SK-N-SH (cell line): ENCODE measurements around the gene SPOCK1. TPM values are rescaled to one million over a fixed set of nuclear protein-coding genes. Genes with fewer than 3 reads are reported as not detected.

Experiments
- CTCF ChIA-PET: fragments of 300-600, 350-600 bp; formaldehyde crosslinking; extraction: SDS; loops from one replicate; lab custom pipeline; 2021; lab: Yijun Ruan, JAX
- POLR2A ChIA-PET: fragments of 350-600 bp; sonication (Branson Sonifier 250); formaldehyde crosslinking; extraction: SDS; loops from one replicate; lab custom pipeline; 2020; ENCODE audit warnings: antibody characterized with exemption, inconsistent platforms; lab: Yijun Ruan, JAX
- DNase-seq: peaks from one replicate; pipeline ENCODE4 v3.0.0; 2012
- H2AFZ ChIP-seq: fragments of 200-600 bp; sonication (generic); 2 replicates; pipeline ENCODE4 v1.8.1; 2016; ENCODE audit warnings: antibody characterized with exemption, mild to moderate bottlenecking, low read depth
- H3F3A ChIP-seq: fragments of 200-600 bp; sonication (generic); replicated peaks from 2 replicates; pipeline ENCODE3; 2016; ENCODE audit warnings: antibody characterized with exemption, mild to moderate bottlenecking; ENCODE audit not compliant: insufficient read depth
- H3K27ac ChIP-seq, 2 experiments: fragments of 200-500 bp in 1 of 2; fragments of 200-600 bp in 1 of 2; sonication (Bioruptor generic) in 1 of 2; sonication (generic), shearing (Covaris generic) in 1 of 2; 2 replicates each; pipeline versions ENCODE4 v1.5.1 to v1.6.1; 2014 to 2016; ENCODE audit warnings: low read depth in 2 of 2, inconsistent platforms in 1 of 2, low read length in 1 of 2, mild to moderate bottlenecking in 1 of 2, mixed read lengths in 1 of 2
- H3K27me3 ChIP-seq: fragments of 200-600 bp; sonication (generic), shearing (Covaris generic); 2 replicates; pipeline ENCODE4 v1.6.1; 2016; ENCODE audit warnings: mixed run types; ENCODE audit not compliant: insufficient read depth
- H3K36me3 ChIP-seq, 2 experiments: fragments of 200-500 bp in 1 of 2; fragments of 200-600 bp in 1 of 2; sonication (Bioruptor generic) in 1 of 2; sonication (generic) in 1 of 2; replicated peaks in 1 of 2; 2 replicates each; pipeline versions ENCODE3 to v1.5.1; 2014 to 2016; ENCODE audit warnings: low read length in 1 of 2, mild to moderate bottlenecking in 1 of 2; ENCODE audit not compliant: insufficient read depth in 2 of 2, control insufficient read depth in 1 of 2
- H3K4me1 ChIP-seq, 2 experiments: fragments of 200-500 bp in 1 of 2; fragments of 200-600 bp in 1 of 2; sonication (Bioruptor generic) in 1 of 2; sonication (generic), shearing (Covaris generic) in 1 of 2; 2 replicates each; pipeline versions ENCODE4 v1.5.1 to v1.6.1; 2014 to 2016; ENCODE audit warnings: low read depth in 1 of 2, low read length in 1 of 2, mixed run types in 1 of 2; ENCODE audit not compliant: insufficient read depth in 2 of 2, control insufficient read depth in 1 of 2
- H3K4me2 ChIP-seq: fragments of 200-600 bp; sonication (generic), shearing (Covaris generic); 2 replicates; pipeline ENCODE4 v1.6.1; 2017; ENCODE audit warnings: mixed run types
- H3K4me3 ChIP-seq, 2 experiments: fragments of 200-500 bp in 1 of 2; fragments of 200-600 bp in 1 of 2; sonication (Bioruptor generic) in 1 of 2; sonication (generic), shearing (Covaris generic) in 1 of 2; 2 replicates each; pipeline versions ENCODE4 v1.5.1 to v1.8.1; 2014 to 2016; ENCODE audit warnings: low read depth in 2 of 2, inconsistent platforms in 1 of 2, low read length in 1 of 2, mild to moderate bottlenecking in 1 of 2, mixed read lengths in 1 of 2, moderate library complexity in 1 of 2
- H3K79me2 ChIP-seq: fragments of 200-600 bp; sonication (generic); 2 replicates; pipeline ENCODE4 v1.8.1; 2017; ENCODE audit warnings: mild to moderate bottlenecking; ENCODE audit not compliant: insufficient read depth
- H3K9ac ChIP-seq: fragments of 200-600 bp; sonication (generic); 2 replicates; pipeline ENCODE4 v1.6.1; 2017; ENCODE audit warnings: mixed run types
- H3K9me2 ChIP-seq: fragments of 200-600 bp; sonication (generic); 2 replicates; pipeline ENCODE4 v1.6.1; 2017; ENCODE audit warnings: mixed run types
- H3K9me3 ChIP-seq: fragments of 200-600 bp; sonication (generic); 2 replicates; pipeline ENCODE4 v1.6.1; 2017; ENCODE audit warnings: mixed run types, mild to moderate bottlenecking, moderate library complexity
- H4K20me1 ChIP-seq: fragments of 200-600 bp; sonication (generic); 2 replicates; pipeline ENCODE4 v1.6.1; 2017; ENCODE audit warnings: mild to moderate bottlenecking, mixed run types; ENCODE audit not compliant: insufficient read depth
- CHD2 ChIP-seq: fragments of 150-350 bp; IDR thresholded peaks from 2 replicates; pipeline ENCODE4 v1.6.1; 2018; ENCODE audit warnings: low read length; ENCODE audit not compliant: partially characterized antibody
- EP300 ChIP-seq, 2 experiments: IDR thresholded peaks; 2 replicates each; pipeline versions ENCODE4 v1.4.0 to v1.6.1; 2012; ENCODE audit warnings: borderline replicate concordance in 1 of 2, low read depth in 1 of 2, low read length in 1 of 2
- EZH2phosphoT487 ChIP-seq: fragments of 200-600 bp; sonication (generic); IDR thresholded peaks from 2 replicates; pipeline ENCODE4 v1.6.1; 2017; ENCODE audit warnings: low read depth, mixed run types, mild to moderate bottlenecking, antibody characterized with exemption, moderate library complexity, borderline replicate concordance
- FOSL2 ChIP-seq: IDR thresholded peaks from 2 replicates; pipeline ENCODE4 v1.4.0; 2012; ENCODE audit warnings: low read depth, mild to moderate bottlenecking, moderate library complexity, borderline replicate concordance
- GABPA ChIP-seq: IDR thresholded peaks from 2 replicates; pipeline ENCODE4 v1.4.0; 2012; ENCODE audit warnings: low read depth, mild to moderate bottlenecking
- JUND ChIP-seq: IDR thresholded peaks from 2 replicates; pipeline ENCODE4 v1.4.0; 2012
- NRF1 ChIP-seq: IDR thresholded peaks from 2 replicates; pipeline ENCODE4 v1.6.1; 2012; ENCODE audit warnings: low read depth, mild to moderate bottlenecking, low read length
- POLR2AphosphoS5 ChIP-seq: IDR thresholded peaks from 2 replicates; pipeline ENCODE4 v1.6.1; 2012; ENCODE audit warnings: low read depth, low read length
- RCOR1 ChIP-seq: fragments of 150-350 bp; IDR thresholded peaks from 2 replicates; pipeline ENCODE4 v1.6.1; 2017; ENCODE audit warnings: antibody characterized with exemption, low read length
- RXRA ChIP-seq: IDR thresholded peaks from 2 replicates; pipeline ENCODE4 v1.4.0; 2012; ENCODE audit warnings: low read depth, mild to moderate bottlenecking, borderline replicate concordance
- SIN3A ChIP-seq: IDR thresholded peaks from 2 replicates; pipeline ENCODE4 v1.6.1; 2012; ENCODE audit warnings: low read depth, mild to moderate bottlenecking, low read length, moderate library complexity, borderline replicate concordance
- SMC3 ChIP-seq: IDR thresholded peaks from 2 replicates; pipeline ENCODE4 v1.6.1; 2012; ENCODE audit warnings: low read depth, low read length, improper control_type of control experiment
- TAF1 ChIP-seq: IDR thresholded peaks from 2 replicates; pipeline ENCODE4 v1.6.1; 2012; ENCODE audit warnings: low read depth, mild to moderate bottlenecking, low read length, moderate library complexity, borderline replicate concordance
- TEAD4 ChIP-seq: IDR thresholded peaks from 2 replicates; pipeline ENCODE4 v1.4.0; 2012; ENCODE audit warnings: mild to moderate bottlenecking, borderline replicate concordance; ENCODE audit not compliant: insufficient read depth
- YY1 ChIP-seq: IDR thresholded peaks from 2 replicates; pipeline ENCODE4 v1.4.0; 2012; ENCODE audit warnings: low read depth, mild to moderate bottlenecking
- WGBS: methylation state at CpG from one replicate; pipeline ENCODE4 v1.1.6; 2017; ENCODE audit warnings: low lambda C conversion rate; 5-methylcytosine and 5-hydroxymethylcytosine counted together
- polyA plus RNA-seq, 3 experiments: library from polyadenylated mRNA; depleted of rRNA; stranded (reverse); fragments of >200 nt; gene quantifications; 2 replicates each; pipeline ENCODE4 v1.2.3, GENCODE V29; 2012
- TF ChIP-seq, protein P1 (sequence below): IDR thresholded peaks from 2 replicates; pipeline ENCODE4 v1.6.1; 2012; ENCODE audit warnings: mild to moderate bottlenecking, low read depth, low read length, moderate library complexity

SPOCK1 gene
- polyA plus RNA-seq, 1 of the 3 experiments (the other 2 are of a cell fraction) = 11.3 TPM

DNA sequence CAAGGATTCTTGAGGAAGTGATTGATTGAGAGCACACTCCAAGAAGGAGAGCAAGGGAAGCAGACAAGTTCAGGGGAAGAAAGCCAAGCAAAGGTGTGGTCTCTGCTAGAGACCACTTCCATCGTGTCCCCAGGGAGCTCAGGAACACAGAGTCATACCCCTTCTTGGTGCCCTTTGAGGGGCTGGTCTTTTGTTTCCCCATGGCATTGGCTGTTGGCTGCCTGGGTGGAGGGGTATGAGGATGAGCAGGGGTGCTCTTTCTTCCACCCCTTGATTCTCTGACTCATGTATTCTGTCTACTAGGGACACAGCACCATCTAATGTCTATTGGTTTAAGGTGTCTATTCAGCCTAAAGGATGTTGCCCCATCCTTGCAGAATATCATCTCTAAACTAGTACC is 11.5 kb upstream of the SPOCK1 start:
- H3K9me3 ChIP-seq = no peaks in the 10 kb centered on the region
- H4K20me1 ChIP-seq = no peaks in the 10 kb centered on the region
- H3K27me3 ChIP-seq = peaks cover 6% of the 10 kb centered on the region; the same call in 1 of the 2 replicates
- H3K9me2 ChIP-seq = no peaks in the 10 kb centered on the region
- POLR2A ChIA-PET = no interaction called here
- no peak overlapping the region for H3K27ac ChIP-seq
- no peak overlapping the region for H3K4me2 ChIP-seq
- no peaks in the 10 kb centered on the region for H3K36me3 ChIP-seq
- H2AFZ ChIP-seq = no peak overlapping the region
- H3K79me2 ChIP-seq = no peaks in the 10 kb centered on the region
- CTCF ChIA-PET = interaction anchor here (2.1 kb wide), 1 partner anchor 190 kb away, joined by 9 read pairs; no protein-coding TSS in a partner anchor
- H3K9ac ChIP-seq = no peak overlapping the region
- no peaks in the 10 kb centered on the region for H3K4me1 ChIP-seq
- no peak for TF ChIP-seq RXRA
- TF ChIP-seq CHD2 = no peak
- no peak for TF ChIP-seq EP300 (IDR thresholded peaks at IDR 0.05; ENCODE audit: borderline replicate concordance in 1 of 2, low read depth in 1 of 2, low read length in 1 of 2)
- no peak for TF ChIP-seq GABPA
- TF ChIP-seq, protein P1, sequence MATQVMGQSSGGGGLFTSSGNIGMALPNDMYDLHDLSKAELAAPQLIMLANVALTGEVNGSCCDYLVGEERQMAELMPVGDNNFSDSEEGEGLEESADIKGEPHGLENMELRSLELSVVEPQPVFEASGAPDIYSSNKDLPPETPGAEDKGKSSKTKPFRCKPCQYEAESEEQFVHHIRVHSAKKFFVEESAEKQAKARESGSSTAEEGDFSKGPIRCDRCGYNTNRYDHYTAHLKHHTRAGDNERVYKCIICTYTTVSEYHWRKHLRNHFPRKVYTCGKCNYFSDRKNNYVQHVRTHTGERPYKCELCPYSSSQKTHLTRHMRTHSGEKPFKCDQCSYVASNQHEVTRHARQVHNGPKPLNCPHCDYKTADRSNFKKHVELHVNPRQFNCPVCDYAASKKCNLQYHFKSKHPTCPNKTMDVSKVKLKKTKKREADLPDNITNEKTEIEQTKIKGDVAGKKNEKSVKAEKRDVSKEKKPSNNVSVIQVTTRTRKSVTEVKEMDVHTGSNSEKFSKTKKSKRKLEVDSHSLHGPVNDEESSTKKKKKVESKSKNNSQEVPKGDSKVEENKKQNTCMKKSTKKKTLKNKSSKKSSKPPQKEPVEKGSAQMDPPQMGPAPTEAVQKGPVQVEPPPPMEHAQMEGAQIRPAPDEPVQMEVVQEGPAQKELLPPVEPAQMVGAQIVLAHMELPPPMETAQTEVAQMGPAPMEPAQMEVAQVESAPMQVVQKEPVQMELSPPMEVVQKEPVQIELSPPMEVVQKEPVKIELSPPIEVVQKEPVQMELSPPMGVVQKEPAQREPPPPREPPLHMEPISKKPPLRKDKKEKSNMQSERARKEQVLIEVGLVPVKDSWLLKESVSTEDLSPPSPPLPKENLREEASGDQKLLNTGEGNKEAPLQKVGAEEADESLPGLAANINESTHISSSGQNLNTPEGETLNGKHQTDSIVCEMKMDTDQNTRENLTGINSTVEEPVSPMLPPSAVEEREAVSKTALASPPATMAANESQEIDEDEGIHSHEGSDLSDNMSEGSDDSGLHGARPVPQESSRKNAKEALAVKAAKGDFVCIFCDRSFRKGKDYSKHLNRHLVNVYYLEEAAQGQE = no peak
- TF ChIP-seq FOSL2 = no peak
- TF ChIP-seq SMC3 = no peak
- TF ChIP-seq YY1 = no peak
- TF ChIP-seq JUND = no peak
- TF ChIP-seq TEAD4 = no peak
- TF ChIP-seq RCOR1 = no peak
- no peak for TF ChIP-seq POLR2AphosphoS5
- no peak for TF ChIP-seq SIN3A
- TF ChIP-seq TAF1 = no peak
- TF ChIP-seq NRF1 = no peak
- no peak for TF ChIP-seq EZH2phosphoT487
- H3F3A ChIP-seq = no peaks in the 10 kb centered on the region
- no peak overlapping the region for H3K4me3 ChIP-seq
- DNase-seq = no peak
- WGBS = no CpG with 5 or more reads among the region's 1 CpG
